ENCODE measurements around the gene LUZP2.

DNA sequence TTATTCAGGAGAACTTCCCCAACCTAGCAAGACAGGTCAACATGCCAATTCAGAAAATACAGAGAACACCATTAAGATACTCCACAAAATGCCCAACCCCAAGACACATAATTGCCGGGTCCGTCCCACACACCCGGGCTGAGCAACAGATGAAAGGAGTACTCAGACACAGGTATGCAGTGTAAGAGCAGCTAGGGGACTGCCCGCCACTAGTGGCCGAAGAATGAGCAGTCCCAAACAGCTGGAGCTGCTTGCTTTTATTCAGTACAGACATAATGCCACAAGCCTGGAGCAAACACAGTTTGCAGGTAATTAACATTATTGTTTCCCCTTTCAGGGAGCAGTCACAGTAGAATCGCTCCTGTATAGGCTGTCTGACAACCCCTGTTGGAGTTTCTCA lies 364.6 kb downstream of the LUZP2 start:
- TF ChIP-seq REST (IDR thresholded peaks at IDR 0.05) (no peak), JUND (IDR thresholded peaks at IDR 0.05) (no peak), GABPA (IDR thresholded peaks at IDR 0.05 in 1 of 2, conservative IDR thresholded peaks at IDR 0.05 in 1 of 2) (no peak)
- TF ChIP-seq, protein P1, sequence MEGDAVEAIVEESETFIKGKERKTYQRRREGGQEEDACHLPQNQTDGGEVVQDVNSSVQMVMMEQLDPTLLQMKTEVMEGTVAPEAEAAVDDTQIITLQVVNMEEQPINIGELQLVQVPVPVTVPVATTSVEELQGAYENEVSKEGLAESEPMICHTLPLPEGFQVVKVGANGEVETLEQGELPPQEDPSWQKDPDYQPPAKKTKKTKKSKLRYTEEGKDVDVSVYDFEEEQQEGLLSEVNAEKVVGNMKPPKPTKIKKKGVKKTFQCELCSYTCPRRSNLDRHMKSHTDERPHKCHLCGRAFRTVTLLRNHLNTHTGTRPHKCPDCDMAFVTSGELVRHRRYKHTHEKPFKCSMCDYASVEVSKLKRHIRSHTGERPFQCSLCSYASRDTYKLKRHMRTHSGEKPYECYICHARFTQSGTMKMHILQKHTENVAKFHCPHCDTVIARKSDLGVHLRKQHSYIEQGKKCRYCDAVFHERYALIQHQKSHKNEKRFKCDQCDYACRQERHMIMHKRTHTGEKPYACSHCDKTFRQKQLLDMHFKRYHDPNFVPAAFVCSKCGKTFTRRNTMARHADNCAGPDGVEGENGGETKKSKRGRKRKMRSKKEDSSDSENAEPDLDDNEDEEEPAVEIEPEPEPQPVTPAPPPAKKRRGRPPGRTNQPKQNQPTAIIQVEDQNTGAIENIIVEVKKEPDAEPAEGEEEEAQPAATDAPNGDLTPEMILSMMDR (IDR thresholded peaks at IDR 0.05; ENCODE audit: low read depth, low read length, missing input control), result no peak

All from liver (tissue), 3 donors.